Kasumi-1 (cell line): ENCODE measurements around the gene KRTAP10-8.
"Not testable (repeated sequence)": the region's sequence is repeated elsewhere in the genome, so short reads cannot be mapped to it uniquely, and the experiment has no call there.

Experiments used
- DNase-seq, 2 experiments: peaks; one replicate each; lab custom pipeline; 2025; lab: John Stamatoyannopoulos, UW

KRTAP10-8 gene

DNA sequence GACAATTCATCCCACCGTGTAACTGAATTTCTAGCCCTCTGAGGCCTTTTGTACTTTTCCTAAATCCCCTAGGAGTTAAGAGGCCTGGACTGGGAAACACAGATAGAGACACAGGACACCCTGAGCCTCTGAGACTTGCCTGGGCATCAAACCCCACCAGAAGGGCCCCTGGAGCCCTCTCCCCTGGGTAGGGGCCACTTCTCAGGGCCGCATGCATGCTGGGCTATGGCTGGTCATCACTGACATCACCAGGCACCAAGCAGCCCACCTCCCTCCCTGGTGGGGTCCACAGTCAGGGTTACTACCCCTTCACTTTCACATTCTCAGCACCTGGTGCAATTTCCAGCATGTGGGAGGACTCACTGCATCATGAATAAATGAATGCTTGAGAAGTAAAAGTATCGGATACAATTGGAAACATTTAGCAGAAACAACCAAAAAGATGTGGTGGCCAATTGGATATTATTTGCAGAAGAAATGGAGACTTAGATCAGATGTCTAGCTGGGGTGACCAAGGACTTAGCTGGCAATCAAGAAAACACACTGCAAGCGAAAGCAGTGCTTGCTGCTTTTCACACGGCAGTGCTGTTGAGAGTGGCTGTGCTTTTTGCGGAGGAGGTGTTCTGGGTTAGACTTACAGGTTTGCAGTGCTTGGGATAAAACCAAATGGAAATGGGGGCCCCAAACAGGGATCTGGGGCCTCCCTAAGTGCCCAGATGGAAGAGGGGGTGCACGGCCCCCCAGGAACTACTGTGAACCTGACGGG lies 12.4 kb upstream of the KRTAP10-8 start:
- DNase-seq = no peak

DNA sequence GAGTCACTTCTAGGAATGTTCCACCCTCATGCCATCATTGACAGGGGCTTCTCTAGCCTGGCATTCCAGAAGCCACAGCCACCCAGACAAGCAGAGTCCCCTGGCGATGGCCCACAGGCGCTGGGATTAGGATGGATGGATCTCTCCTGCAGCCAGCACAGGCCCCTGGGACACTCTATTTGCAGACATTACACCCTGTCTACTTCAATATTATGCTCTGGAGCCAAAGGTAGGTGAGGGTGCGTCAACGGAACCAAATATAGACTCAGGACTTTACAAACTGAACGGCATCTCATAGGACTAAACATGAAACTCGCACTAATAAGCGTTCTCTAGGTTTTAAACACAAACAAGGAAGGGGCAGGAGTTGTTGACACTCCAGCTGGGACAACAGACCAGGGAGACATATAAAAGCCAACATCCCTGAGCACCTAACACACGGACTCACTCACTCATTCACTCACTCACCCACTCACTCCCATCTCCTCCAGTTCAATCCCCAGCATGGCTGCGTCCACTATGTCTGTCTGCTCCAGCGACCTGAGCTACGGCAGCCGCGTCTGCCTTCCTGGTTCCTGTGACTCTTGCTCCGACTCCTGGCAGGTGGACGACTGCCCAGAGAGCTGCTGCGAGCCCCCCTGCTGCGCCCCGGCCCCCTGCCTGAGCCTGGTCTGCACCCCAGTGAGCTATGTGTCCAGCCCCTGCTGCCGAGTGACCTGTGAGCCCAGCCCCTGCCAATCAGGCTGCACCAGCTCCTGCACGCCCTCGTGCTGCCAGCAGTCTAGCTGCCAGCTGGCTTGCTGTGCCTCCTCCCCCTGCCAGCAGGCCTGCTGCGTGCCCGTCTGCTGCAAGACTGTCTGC lies 11.5 kb upstream of the KRTAP10-8 start, which contains the start of gene KRTAP10-7:
KRTAP10-7 (plus strand) TSS at position 480 of the 861 bp plus-strand sequence; CDS start at position 505, 25 bp downstream.
- DNase-seq = not testable (repeated sequence)

DNA sequence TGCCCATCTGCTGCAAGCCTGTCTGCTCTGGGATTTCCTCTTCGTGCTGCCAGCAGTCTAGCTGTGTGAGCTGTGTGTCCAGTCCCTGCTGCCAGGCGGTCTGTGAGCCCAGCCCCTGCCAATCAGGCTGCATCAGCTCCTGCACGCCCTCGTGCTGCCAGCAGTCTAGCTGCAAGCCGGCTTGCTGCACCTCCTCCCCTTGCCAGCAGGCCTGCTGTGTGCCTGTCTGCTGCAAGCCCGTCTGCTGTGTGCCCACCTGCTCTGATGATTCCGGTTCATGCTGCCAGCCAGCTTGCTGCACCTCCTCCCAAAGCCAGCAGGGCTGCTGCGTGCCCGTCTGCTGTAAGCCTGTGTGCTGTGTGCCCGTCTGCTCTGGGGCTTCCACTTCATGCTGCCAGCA lies 10.8 kb upstream of the KRTAP10-8 start:
- not testable (repeated sequence) for DNase-seq

DNA sequence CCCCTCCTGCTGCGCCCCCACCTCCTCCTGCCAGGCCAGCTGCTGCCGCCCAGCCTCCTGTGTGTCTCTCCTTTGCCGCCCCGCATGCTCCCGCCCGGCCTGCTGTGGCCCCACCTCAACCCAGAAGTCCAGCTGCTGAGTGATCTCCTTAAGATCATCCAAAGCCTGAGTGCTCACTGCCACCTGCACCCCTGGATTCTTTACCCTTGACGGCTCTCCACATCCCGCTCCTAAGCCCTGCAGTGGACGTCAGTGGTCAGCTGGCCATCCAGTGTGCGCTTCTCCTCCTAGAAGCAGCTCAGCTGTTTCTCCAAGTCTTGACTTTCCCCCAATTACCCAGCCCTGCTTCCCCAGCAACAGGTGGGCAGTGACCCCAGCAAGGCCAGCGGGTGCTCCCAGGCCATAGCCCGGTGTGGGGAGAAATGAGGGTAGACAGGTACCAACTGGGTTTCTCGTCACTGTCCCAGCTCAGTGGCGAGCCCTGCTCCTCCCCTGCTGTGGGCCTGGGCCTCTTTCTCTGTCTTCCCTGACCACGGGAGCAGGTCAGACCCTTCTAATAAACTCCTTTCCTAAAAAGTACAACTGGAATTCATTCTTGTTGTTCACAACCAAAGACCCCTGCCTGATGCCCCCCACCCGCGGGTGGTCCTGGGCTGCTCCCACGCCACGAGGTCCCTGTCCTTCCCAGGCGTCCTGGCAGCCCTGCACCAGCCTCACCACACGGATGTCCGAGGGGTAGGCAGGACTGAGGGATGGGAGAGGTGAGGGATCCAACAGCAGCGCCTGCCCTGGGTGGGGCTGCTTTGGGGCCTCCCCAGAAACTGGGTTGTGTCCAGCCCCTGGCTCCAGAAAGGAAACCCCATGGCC lies 10.1 kb upstream of the KRTAP10-8 start:
- DNase-seq = no peak

DNA sequence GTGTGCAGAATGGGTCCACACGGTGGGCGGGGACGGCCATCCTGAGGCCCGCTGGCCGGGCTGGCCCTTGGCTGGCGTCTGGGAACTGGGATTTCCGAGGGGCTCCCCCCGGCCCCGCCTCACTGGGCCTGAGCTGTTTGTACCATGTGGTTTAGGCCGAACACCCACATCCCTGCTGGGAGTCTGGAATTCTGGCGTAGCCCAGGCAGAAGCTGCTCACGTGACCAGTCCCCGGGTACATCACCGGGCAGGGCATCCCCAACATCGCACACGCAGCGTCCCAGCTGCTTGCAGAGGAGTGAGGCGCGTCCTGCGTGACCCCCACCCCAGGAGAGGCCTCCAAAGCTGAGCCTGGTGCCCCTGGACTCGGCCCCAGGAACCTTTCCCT lies 9.4 kb upstream of the KRTAP10-8 start:
- DNase-seq = no peak

DNA sequence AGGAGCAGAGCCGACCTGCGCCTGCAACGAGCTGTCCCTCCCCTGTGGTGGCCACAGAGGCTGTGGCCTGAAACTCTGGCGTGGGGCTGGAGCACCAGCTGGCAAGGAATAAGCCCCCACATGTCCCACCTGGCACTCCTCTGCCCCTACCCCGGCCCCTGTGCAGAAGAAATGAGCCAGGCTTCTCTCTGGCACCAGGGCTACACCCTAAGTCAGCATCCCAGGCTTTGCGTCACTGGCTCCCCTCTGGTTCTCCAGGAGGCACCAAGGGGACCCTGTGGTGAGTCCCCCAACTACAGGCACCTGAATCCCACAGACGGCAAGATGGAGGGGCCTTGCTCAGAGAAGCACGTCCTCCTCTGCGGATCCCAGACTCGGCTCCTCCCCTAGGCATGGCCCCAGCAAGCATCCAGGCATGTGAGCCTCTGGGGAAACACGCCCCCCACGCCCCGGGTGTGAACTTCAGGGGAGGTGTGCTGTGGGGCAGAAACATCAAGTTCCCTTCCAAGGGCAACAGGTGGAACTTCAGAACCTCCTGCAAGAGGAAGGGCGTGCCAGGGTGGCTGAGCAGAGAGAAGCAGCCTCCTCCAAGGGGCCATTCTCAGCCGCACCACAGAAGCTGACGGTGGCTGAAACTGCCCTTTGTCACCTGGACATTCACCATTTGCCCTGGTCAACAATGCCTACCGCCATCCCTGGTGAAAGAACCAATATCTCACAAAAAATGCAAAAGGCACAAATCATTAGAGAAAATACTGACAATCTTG lies 8.6 kb upstream of the KRTAP10-8 start:
- DNase-seq = no peak

DNA sequence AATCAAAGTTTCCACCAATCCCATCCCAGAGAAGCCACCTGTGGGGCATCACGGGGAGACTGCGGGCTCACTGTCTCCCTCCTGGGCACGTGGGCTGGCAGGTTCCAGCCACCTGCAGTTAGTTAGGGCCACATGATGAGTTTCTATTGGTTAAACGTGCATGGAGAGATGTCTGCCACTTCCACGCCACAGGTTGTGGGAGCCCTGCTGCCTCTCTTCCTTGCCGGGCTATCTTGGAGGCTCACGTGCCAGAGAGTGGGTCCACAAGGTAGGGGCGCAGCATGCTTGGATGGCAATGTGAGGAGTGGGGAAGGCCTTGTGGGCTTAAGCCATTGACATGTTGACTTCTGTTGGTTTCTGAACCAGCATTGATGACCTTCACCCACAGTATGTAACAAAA lies 8.0 kb upstream of the KRTAP10-8 start:
- DNase-seq = no peak

DNA sequence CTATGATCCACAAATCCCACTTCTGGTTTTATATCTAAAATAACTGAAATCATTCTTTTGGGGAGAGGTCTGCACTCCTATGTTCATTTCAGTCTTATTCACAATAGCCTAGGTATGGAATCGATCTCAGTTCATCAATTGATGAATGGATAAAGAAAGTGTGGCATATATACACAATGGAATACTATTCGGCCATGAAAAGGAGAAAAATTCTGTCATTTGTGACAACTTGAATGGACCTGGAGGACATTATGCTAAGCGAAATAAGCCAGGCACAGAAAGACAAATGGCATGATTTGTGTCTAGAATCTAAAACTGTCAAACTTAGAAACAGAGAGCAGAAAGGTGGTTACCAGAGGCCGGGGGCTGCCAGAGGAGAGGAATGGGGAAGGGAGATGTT lies 5.4 kb upstream of the KRTAP10-8 start:
- no peak for DNase-seq

DNA sequence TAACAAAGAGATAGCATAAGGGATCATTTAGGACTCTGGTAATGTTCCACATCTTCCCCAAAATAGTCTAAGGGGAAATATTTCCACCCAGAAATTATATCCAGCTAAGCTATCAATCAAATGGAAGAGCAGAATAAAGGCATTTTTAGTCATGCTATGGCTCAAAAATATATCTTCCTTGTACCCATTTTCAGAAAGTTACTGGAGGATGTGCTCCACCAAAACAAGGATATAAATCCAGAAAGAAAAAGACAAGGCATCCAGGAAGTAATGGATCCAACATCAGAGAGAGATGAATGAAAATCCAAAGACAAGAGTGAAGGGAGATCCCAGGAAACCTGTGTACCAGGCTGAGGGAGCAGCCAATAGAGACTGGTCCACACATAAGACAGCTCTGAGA lies 2.7 kb upstream of the KRTAP10-8 start:
- no peak for DNase-seq

DNA sequence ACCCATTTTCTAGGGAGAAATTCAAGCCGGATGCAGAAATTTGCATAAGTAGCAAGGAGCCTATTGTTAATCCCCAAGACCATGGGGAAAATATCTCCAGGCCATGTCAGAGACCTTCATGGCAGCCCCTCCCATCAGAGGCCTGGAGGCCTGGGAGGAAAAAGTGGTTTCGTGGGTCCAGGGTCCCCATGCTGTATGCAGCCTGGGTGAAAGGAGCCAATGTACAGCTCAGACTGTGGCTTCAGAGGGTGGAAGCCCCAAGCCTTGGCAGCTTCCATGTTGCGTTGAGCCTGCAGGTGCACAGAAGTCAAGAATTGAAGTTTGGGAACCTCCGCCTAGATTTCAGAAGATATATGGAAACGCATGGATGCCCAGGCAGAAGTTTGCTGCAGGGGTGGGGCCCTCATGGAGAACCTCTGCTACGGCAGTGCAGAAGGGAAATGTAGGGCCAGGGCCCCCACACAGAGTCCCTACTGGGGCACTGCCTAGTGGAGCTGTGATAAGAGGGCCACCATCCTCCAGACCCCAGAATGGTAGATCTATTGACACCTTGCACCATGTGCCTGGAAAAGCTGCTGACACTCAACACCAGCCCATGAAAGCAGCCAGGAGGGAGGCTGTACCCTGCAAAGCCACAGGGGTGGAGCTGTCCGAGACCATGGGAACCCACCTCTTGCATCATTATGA lies 1.6 kb upstream of the KRTAP10-8 start:
- not testable (repeated sequence) for DNase-seq

DNA sequence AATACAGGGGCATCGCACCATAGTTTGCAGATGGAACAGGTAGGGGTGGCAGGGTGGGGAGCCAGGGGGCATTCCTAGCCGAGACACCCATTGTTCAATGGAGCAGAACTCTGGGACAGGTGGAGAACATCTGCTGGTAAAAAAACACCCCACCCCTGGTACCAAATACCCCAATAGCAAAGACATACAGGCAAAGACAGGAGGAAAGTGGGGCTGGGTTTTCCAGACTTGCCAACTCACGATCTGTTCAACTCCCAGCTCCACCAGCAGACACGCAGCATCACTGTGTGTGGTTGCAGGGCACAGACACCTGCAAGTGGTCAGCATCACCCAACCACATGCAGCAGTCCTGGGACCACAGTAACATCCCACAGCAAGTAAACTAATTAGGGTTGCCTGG lies 328 bp upstream of the KRTAP10-8 start:
- no peak for DNase-seq

DNA sequence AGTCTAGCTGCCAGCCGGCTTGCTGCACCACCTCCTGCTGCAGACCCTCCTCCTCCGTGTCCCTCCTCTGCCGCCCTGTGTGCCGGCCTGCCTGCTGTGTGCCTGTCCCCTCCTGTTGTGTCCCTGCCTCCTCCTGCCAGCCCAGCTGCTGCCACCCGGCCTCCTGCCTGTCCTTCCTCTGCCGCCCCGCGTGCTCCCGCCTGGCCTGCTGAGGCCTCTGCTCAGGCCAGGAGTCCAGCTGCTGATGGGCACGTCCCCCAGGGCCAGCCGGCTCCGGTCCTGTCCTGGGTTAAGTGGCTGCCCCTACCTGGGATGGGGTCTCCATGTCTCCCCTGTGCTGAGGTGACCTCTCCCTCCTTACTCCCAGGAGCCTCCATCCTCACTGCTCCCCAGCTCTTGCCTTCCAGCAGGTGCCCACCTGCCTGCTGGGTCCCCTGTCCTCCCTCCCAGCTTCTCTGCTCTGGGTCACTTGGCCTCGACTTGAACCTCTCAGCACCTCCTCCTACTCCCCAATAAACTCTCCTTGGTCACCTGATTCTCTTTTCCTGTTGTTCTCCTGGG lies 870 bp downstream of the KRTAP10-8 start:
- DNase-seq = no peak

DNA sequence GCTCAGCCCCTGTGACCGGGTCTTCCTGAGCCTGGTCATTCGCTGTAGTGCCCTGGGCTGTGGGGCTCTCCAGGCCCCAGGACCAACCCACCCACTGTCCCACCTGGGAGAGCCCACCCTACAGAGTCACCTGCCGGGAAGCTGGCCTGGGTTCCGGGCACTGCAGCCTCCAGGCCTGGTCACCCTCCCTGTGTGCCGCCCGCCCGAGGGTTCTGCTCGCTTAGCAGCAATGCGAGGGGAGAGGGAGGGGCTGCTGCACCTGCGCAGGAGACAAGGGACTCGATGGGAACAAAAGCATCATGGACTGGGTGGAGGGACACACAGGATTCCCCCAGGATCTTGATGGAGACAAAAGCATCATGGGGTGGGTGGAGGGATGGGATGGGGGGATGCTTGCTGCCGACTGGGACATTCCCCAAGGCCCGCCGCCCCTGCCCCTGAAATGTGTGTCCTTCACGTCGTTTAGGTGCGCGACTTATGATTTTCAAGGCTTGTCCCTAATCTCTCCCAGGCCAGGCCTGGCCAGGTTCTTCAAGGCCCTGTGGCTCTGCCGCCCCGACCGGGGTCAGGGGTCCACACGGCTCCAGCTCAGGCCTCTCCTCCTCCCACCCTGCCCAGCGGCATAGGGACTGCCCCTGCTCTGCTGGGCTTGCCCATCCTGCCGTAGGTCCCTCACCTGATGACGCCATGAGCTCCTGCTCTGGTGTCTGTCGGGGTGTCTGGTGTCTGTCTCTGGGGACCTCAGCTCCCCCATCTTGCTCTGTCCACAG lies 1.7 kb downstream of the KRTAP10-8 start:
- DNase-seq = no peak

DNA sequence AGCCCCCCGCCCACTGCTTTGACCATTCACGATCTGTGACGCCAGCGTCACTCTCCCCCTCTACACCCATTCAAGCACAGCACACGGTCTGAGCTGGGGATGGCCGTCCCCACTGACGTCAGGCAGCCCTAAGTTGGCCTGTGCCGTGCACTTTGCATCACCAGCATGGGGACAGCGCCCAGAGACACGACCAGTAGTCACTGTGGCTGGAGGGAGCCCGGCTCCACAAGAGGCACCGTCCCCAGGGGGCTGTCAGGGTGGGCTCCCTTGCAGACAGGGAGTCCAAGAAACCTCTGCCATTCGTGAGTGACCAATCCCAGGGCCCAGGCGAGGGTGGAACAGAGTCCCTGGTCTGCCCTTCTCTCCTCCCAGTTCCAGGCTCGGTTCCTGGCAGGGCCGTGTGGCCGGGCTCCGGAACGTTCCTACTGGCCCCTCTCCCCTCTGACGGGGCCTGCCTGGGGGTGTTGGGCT lies 2.3 kb downstream of the KRTAP10-8 start:
- no peak for DNase-seq

DNA sequence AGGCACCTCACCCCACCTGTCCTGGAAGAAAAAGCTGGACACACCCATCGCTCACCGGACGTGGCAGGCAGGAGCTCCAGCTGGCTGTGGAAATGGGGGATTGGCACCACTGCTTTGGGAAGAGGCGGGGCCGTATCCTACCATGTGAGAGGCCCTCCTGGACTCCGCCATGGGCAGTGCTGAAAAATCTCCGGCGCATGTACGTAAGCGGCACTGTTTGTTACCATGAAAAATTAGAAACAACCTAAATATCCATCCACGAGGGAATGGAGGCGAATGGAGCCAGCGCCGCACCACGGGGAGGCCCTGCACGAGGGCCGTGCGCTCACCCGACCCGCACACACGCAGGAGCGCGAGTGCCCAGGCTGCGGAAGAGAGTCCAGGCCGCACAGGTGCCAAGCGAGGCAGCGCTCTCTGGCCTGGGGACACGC lies 3.1 kb downstream of the KRTAP10-8 start:
- DNase-seq = no peak

DNA sequence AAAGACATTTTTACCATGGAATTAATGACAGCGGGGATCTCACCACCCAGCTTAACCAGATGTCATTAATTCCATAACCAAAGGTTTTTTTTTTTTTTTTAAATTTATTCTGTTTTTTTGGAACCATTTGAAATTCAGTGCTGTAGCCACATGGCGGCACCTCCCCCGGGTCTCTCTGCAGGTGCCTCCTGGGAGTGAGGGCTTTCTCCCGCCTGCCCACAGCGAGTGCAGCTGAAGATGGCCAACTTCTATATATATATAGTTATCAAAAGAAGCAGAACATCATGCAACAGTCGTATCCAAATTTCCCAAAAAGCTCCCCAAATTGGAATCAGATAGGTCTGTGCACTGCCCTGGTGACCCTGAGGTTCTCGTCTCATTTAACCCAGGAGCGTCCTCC lies 3.6 kb downstream of the KRTAP10-8 start:
- no peak for DNase-seq

DNA sequence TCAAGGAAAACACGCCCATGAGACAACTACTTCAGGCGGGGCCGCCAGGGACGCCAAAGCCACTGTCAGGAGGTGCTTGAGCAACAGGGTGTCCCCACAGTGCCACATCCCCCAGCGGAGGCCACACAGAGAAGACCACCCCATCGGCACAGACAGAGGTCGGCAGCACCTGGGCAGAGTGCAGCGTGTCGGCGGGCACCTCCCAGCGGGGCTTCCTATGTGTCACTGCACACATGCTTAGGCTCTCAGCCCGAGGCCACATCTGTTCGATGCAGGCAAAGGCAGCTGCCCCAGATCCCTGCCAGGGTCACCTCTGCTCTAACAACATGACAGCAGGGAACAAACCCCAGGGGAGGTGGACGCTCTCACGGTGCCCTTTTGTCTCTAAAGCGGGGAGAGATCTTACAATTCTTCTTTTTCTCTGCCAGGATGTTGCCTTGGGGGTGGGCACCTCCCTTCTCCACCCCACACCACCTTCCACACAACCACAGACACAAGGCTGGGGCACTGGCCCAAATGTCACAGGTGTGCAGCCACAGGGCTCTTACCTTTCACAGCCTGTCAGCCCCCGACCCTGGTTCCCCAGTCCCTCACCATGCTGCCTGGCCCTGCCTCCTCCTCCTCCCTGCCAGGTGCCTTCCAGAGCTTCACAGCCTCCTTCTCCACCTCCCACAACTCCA lies 4.2 kb downstream of the KRTAP10-8 start:
- no peak for DNase-seq

DNA sequence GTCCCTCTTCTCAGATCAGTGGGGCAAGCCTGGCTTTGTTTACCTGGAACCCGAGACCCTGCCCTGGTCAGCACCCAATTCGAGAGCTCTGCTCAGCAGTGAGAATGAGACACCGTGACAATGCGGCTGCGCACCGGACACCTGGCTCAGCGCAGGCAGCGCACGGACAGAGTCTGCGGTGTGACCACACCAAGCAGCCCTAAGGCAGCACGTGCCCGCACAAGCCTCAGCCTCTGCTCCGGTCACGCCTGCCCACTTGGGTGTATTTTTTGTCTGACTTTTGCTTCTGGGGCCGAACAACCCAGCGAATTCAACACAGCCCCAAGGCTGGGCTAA lies 4.7 kb downstream of the KRTAP10-8 start:
- no peak for DNase-seq

DNA sequence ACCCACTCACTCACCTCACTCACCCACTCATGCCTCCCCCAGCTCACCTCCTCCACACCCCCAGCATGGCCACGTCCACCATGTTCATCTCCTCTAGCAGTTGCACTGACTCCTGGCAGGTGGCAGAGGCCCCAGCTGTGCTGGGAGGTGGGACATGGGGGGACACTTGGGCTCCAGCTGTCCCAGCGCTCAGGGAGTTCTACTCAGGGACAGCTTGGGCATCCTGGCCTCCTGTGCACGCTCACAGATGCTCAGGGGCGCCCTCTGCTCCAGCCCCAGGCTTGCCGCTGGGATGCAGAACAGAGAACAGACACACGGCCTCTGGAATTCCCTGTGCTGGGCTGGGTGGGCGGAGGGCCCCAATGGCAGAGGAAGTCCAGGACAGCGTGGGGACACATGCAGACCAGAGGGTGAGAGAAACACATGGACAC lies 5.2 kb downstream of the KRTAP10-8 start:
- DNase-seq = no peak
